Activated CD8-positive, alpha-beta memory T cell treated with anti-CD3 and anti-CD28 coated beads, Interleukin-2, amount 50 U/mL, for 24 hours (primary cell): ENCODE measurements around the gene HYAL1.

ENCODE experiments used
- DNase-seq: peaks from one replicate; pipeline ENCODE4 v3.0.0-alpha.2; 2020; ENCODE audit errors: extremely low read depth

Gene HYAL1

GRCh38 chr3:50334339-50335075 is 31.1 kb upstream of the HYAL1 start:
- DNase-seq: no peak

- DNase-seq: no peak
Observed at GRCh38 chr3:50333744-50334328, 30.5 kb upstream of the HYAL1 start.

- DNase-seq: no peak
Observed at GRCh38 chr3:50331364-50331907, 28.1 kb upstream of the HYAL1 start.

- no peak for DNase-seq
Observed at GRCh38 chr3:50330330-50330729, 27.0 kb upstream of the HYAL1 start.

- peak; percentile 91 for DNase-seq
Observed at GRCh38 chr3:50327943-50328691, 24.7 kb upstream of the HYAL1 start, which contains the start of gene TUSC2. Gene TUSC2 (minus strand): TSS chr3:50328223. CDS start chr3:50328099, 124 bp downstream.

- no peak for DNase-seq
Observed at GRCh38 chr3:50327129-50327528, 23.8 kb upstream of the HYAL1 start.

GRCh38 chr3:50326182-50326541 is 22.8 kb upstream of the HYAL1 start:
- no peak for DNase-seq

GRCh38 chr3:50325497-50326181 is 22.3 kb upstream of the HYAL1 start:
- no peak for DNase-seq

GRCh38 chr3:50325113-50325480 is 21.7 kb upstream of the HYAL1 start:
- DNase-seq: no peak

- peak; percentile 24 for DNase-seq
Observed at GRCh38 chr3:50324351-50325112, 21.2 kb upstream of the HYAL1 start.

GRCh38 chr3:50323614-50324199 is 20.3 kb upstream of the HYAL1 start:
- DNase-seq: no peak

GRCh38 chr3:50323092-50323600 is 19.8 kb upstream of the HYAL1 start:
- no peak for DNase-seq

GRCh38 chr3:50322386-50323091 is 19.2 kb upstream of the HYAL1 start, which contains the start of gene HYAL2:
Gene HYAL2 (minus strand): TSS chr3:50322745. CDS start chr3:50320489, 2,256 bp downstream.
- DNase-seq: no peak

GRCh38 chr3:50322115-50322385 is 18.7 kb upstream of the HYAL1 start:
- DNase-seq: no peak

GRCh38 chr3:50321336-50322114 is 18.2 kb upstream of the HYAL1 start:
- DNase-seq: peak; percentile 54

- peak; percentile 18 for DNase-seq
Observed at GRCh38 chr3:50320853-50321335, 17.5 kb upstream of the HYAL1 start.

- no peak for DNase-seq
Observed at GRCh38 chr3:50319894-50320625, 16.7 kb upstream of the HYAL1 start.

GRCh38 chr3:50319181-50319893 is 16.0 kb upstream of the HYAL1 start:
- no peak for DNase-seq
